PFSK-1 (cell line): ENCODE measurements around the gene RECQL.

ENCODE experiments used
- FOXP2 ChIP-seq: optimal IDR thresholded peaks from 2 replicates; pipeline ENCODE3; 2011; ENCODE audit warnings: borderline replicate concordance, control low read depth, inconsistent platforms; ENCODE audit not compliant: insufficient read depth; ENCODE audit errors: extremely low read length, extremely low read depth
- POLR2AphosphoS5 ChIP-seq: IDR thresholded peaks from 2 replicates; pipeline ENCODE4 v1.6.1; 2012; ENCODE audit warnings: low read depth, mild to moderate bottlenecking, control low read depth, low read length, moderate library complexity
- REST ChIP-seq, 2 experiments: IDR thresholded peaks; 2 replicates each; pipeline versions ENCODE4 v1.6.1 to v1.8.0; 2011 to 2012; ENCODE audit warnings: low read depth in 2 of 2, low read length in 2 of 2, control low read depth in 1 of 2, inconsistent platforms in 1 of 2, mild to moderate bottlenecking in 1 of 2, moderate library complexity in 1 of 2; ENCODE audit not compliant: insufficient read depth in 1 of 2
- SIN3A ChIP-seq: IDR thresholded peaks from 2 replicates; pipeline ENCODE4 v1.6.1; 2012; ENCODE audit warnings: mild to moderate bottlenecking, low read length, moderate library complexity, borderline replicate concordance; ENCODE audit not compliant: insufficient read depth
- TAF1 ChIP-seq: IDR thresholded peaks from 2 replicates; pipeline ENCODE4 v1.6.1; 2012; ENCODE audit warnings: low read length, control low read depth, borderline replicate concordance; ENCODE audit not compliant: insufficient read depth

The RECQL gene

GRCh38 chr12:21523148-21523547, 21.7 kb upstream of the RECQL start:
- TF ChIP-seq SIN3A, result no peak
- no peak for TF ChIP-seq POLR2AphosphoS5
- TF ChIP-seq REST (IDR thresholded peaks at IDR 0.05; ENCODE audit: insufficient read depth in 1 of 2, low read depth in 2 of 2, low read length in 2 of 2), result no peak
- TF ChIP-seq FOXP2, result no peak
- no peak for TF ChIP-seq TAF1

GRCh38 chr12:21521541-21521940, 20.1 kb upstream of the RECQL start:
- TF ChIP-seq SIN3A, result no peak
- no peak for TF ChIP-seq TAF1

GRCh38 chr12:21518451-21518850, 17.0 kb upstream of the RECQL start:
- TF ChIP-seq REST (IDR thresholded peaks at IDR 0.05; ENCODE audit: insufficient read depth in 1 of 2, low read depth in 2 of 2, low read length in 2 of 2) (no peak), SIN3A (no peak), FOXP2 (no peak), POLR2AphosphoS5 (no peak), TAF1 (no peak)

GRCh38 chr12:21516281-21516680, 14.8 kb upstream of the RECQL start:
- TF ChIP-seq SIN3A (no peak), FOXP2 (no peak), REST (IDR thresholded peaks at IDR 0.05; ENCODE audit: insufficient read depth in 1 of 2, low read depth in 2 of 2, low read length in 2 of 2) (no peak), POLR2AphosphoS5 (no peak), TAF1 (no peak)

GRCh38 chr12:21509768-21510167, 8.3 kb upstream of the RECQL start:
- TF ChIP-seq REST (IDR thresholded peaks at IDR 0.05; ENCODE audit: insufficient read depth in 1 of 2, low read depth in 2 of 2, low read length in 2 of 2), result no peak
- TF ChIP-seq FOXP2, result no peak
- no peak for TF ChIP-seq SIN3A
- no peak for TF ChIP-seq TAF1
- TF ChIP-seq POLR2AphosphoS5, result no peak

- TF ChIP-seq REST (IDR thresholded peaks at IDR 0.05; ENCODE audit: insufficient read depth in 1 of 2, low read depth in 2 of 2, low read length in 2 of 2) (no peak), POLR2AphosphoS5 (no peak), TAF1 (no peak), FOXP2 (no peak), SIN3A (no peak)
These were observed 6.4 kb upstream of the RECQL start for GRCh38 chr12:21507849-21508248.
